ENCODE results near the gene CARD9.

- no peak for TF ChIP-seq CTCF (conservative IDR thresholded peaks at IDR 0.05; ENCODE audit: low read length)
- no peak for TF ChIP-seq EZH2phosphoT487 (IDR thresholded peaks at IDR 0.05; ENCODE audit: borderline replicate concordance, low read depth, low read length)
These were observed 5.3 kb downstream of the CARD9 start for GRCh38 chr9:136368190-136368589.

Data from OCI-LY7 (cell line).